ENCODE measurements around the gene ETFB. TPM values are rescaled to one million over a fixed set of nuclear protein-coding genes. Genes with fewer than 3 reads are reported as not detected.

Gene ETFB
- total RNA-seq, 1 experiment from 2014 or later: 66.2 TPM

- TF ChIP-seq, protein P1, sequence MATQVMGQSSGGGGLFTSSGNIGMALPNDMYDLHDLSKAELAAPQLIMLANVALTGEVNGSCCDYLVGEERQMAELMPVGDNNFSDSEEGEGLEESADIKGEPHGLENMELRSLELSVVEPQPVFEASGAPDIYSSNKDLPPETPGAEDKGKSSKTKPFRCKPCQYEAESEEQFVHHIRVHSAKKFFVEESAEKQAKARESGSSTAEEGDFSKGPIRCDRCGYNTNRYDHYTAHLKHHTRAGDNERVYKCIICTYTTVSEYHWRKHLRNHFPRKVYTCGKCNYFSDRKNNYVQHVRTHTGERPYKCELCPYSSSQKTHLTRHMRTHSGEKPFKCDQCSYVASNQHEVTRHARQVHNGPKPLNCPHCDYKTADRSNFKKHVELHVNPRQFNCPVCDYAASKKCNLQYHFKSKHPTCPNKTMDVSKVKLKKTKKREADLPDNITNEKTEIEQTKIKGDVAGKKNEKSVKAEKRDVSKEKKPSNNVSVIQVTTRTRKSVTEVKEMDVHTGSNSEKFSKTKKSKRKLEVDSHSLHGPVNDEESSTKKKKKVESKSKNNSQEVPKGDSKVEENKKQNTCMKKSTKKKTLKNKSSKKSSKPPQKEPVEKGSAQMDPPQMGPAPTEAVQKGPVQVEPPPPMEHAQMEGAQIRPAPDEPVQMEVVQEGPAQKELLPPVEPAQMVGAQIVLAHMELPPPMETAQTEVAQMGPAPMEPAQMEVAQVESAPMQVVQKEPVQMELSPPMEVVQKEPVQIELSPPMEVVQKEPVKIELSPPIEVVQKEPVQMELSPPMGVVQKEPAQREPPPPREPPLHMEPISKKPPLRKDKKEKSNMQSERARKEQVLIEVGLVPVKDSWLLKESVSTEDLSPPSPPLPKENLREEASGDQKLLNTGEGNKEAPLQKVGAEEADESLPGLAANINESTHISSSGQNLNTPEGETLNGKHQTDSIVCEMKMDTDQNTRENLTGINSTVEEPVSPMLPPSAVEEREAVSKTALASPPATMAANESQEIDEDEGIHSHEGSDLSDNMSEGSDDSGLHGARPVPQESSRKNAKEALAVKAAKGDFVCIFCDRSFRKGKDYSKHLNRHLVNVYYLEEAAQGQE (IDR thresholded peaks at IDR 0.05; ENCODE audit: insufficient read depth in 1 of 2, low read depth in 2 of 2, low read length in 1 of 2): no peak
- TF ChIP-seq TCF7L2 (IDR thresholded peaks at IDR 0.05; ENCODE audit: low read depth, low read length) (no peak), SIN3A (IDR thresholded peaks at IDR 0.05; ENCODE audit: borderline replicate concordance, insufficient read depth, low read depth, low read length) (no peak), POLR2AphosphoS5 (IDR thresholded peaks at IDR 0.05; ENCODE audit: low read depth, low read length) (no peak), CTCF (IDR thresholded peaks at IDR 0.05) (no peak)
- Histone ChIP-seq H3K36me3 (ENCODE audit: control insufficient read depth, insufficient read depth, low read length) (no peaks in the 10 kb centered on the region), H3K9me3 (ENCODE audit: control insufficient read depth, insufficient read depth, low read depth, low read length) (no peaks in the 10 kb centered on the region), H3K4me3 (ENCODE audit: low read depth in 2 of 2, low read length in 2 of 2) (no peak within 1 kb of the TSS), H3K4me1 (ENCODE audit: control insufficient read depth, insufficient read depth, low read length) (no peaks in the 10 kb centered on the region), H3K27me3 (ENCODE audit: control insufficient read depth, insufficient read depth, low read length) (no peaks in the 10 kb centered on the region; the same call in 1 of the 2 replicates), H3K27ac (ENCODE audit: low read length) (no peak within 1 kb of the TSS)
- DNase-seq (ENCODE audit: low read depth, low spot score) (no peak), ATAC-seq (no peak)
- in situ Hi-C loops (cut with HindIII; ENCODE audit: low pct_unique_long_range_greater_than_20kb, low sequenced_read_pairs) (no loop called here), intact Hi-C loops (cut with micrococcal nuclease; ENCODE audit: unreplicated experiment) (no loop called here)
- ChIA-PET CTCF (no interaction called here), POLR2A (no interaction called here)
- BruUV-seq (replicated peaks): no TSS peak
Observed at GRCh38 chr19:51311351-51312257, 54.6 kb downstream of the ETFB start, which contains the start of gene IGLON5. Gene IGLON5 (plus strand): TSS chr19:51311644. CDS start chr19:51311848, 204 bp downstream.

- Histone ChIP-seq H3K4me3 (ENCODE audit: low read depth in 2 of 2, low read length in 2 of 2) (no peak overlapping the region), H3K4me1 (ENCODE audit: control insufficient read depth, insufficient read depth, low read length) (no peaks in the 10 kb centered on the region), H3K27me3 (ENCODE audit: control insufficient read depth, insufficient read depth, low read length) (no peaks in the 10 kb centered on the region; the same call in 1 of the 2 replicates), H3K27ac (ENCODE audit: low read length) (no peak overlapping the region), H3K9me3 (ENCODE audit: control insufficient read depth, insufficient read depth, low read depth, low read length) (no peaks in the 10 kb centered on the region), H3K36me3 (ENCODE audit: control insufficient read depth, insufficient read depth, low read length) (no peaks in the 10 kb centered on the region)
- no peak for DNase-seq (ENCODE audit: low read depth, low spot score)
- POLR2A ChIA-PET: no interaction called here
- intact Hi-C loops (cut with micrococcal nuclease; ENCODE audit: unreplicated experiment) (no loop called here), in situ Hi-C loops (cut with HindIII; ENCODE audit: low pct_unique_long_range_greater_than_20kb, low sequenced_read_pairs) (no loop called here)
- no peak for TF ChIP-seq CTCF (IDR thresholded peaks at IDR 0.05)
- TF ChIP-seq SIN3A (IDR thresholded peaks at IDR 0.05; ENCODE audit: borderline replicate concordance, insufficient read depth, low read depth, low read length): no peak
- TF ChIP-seq TCF7L2 (IDR thresholded peaks at IDR 0.05; ENCODE audit: low read depth, low read length): no peak
- no peak for TF ChIP-seq POLR2AphosphoS5 (IDR thresholded peaks at IDR 0.05; ENCODE audit: low read depth, low read length)
- TF ChIP-seq, protein P1 (IDR thresholded peaks at IDR 0.05; ENCODE audit: insufficient read depth in 1 of 2, low read depth in 2 of 2, low read length in 1 of 2): no peak
- BruUV-seq (replicated peaks): no TSS peak
- no peak for ATAC-seq
- CTCF ChIA-PET: no interaction called here
Observed at GRCh38 chr19:51305479-51305878, 60.7 kb downstream of the ETFB start.

Measured in Panc1 (cell line).